Glutamatergic neuron (in vitro differentiated cells): ENCODE results near the gene PLS1. TPM values are rescaled to one million over a fixed set of nuclear protein-coding genes. Genes with fewer than 3 reads are reported as not detected.

Source experiments
- DNase-seq: peaks from one replicate; pipeline ENCODE4 v3.0.0; 2022
- H3K27ac Mint-ChIP-seq: one replicate; pipeline ENCODE4 v1.8.0; 2020; ENCODE audit warnings: mild to moderate bottlenecking, mixed read lengths, inconsistent platforms; ENCODE audit not compliant: unreplicated experiment
- H3K27me3 Mint-ChIP-seq: one replicate; pipeline ENCODE4 v1.8.0; 2020; ENCODE audit warnings: mild to moderate bottlenecking, moderate library complexity, mixed read lengths, inconsistent platforms; ENCODE audit not compliant: unreplicated experiment
- H3K36me3 Mint-ChIP-seq: one replicate; pipeline ENCODE4 v1.8.0; 2020; ENCODE audit warnings: mild to moderate bottlenecking, mixed read lengths, inconsistent platforms; ENCODE audit not compliant: unreplicated experiment
- H3K4me1 Mint-ChIP-seq: one replicate; pipeline ENCODE4 v1.8.0; 2020; ENCODE audit warnings: mild to moderate bottlenecking, low read depth, mixed read lengths, inconsistent platforms; ENCODE audit not compliant: unreplicated experiment
- H3K4me3 Mint-ChIP-seq: one replicate; pipeline ENCODE4 v1.8.0; 2020; ENCODE audit warnings: mild to moderate bottlenecking, mixed read lengths, inconsistent platforms; ENCODE audit not compliant: unreplicated experiment
- H3K9me3 Mint-ChIP-seq: one replicate; pipeline ENCODE4 v1.8.0; 2020; ENCODE audit warnings: mild to moderate bottlenecking, moderate library complexity, mixed read lengths, inconsistent platforms; ENCODE audit not compliant: unreplicated experiment
- total RNA-seq: library from RNA; stranded (reverse); fragmentation: NEBNext Ultra II Directional; extraction: Animal tissue kit (Norgen Biotek cat#: 25700); gene quantifications from one replicate; pipeline ENCODE4 v1.2.1, GENCODE V29; 2021; ENCODE audit not compliant: unreplicated experiment
- TF ChIP-seq, protein P1 (sequence below): fragments of 200-600 bp; sonication (generic); IDR thresholded peaks from one replicate; pipeline ENCODE4 v1.5.0; 2021; ENCODE audit not compliant: partially characterized antibody, unreplicated experiment

PLS1 gene
- total RNA-seq, 1 donor from 2014 or later, result 1.3 TPM

DNA sequence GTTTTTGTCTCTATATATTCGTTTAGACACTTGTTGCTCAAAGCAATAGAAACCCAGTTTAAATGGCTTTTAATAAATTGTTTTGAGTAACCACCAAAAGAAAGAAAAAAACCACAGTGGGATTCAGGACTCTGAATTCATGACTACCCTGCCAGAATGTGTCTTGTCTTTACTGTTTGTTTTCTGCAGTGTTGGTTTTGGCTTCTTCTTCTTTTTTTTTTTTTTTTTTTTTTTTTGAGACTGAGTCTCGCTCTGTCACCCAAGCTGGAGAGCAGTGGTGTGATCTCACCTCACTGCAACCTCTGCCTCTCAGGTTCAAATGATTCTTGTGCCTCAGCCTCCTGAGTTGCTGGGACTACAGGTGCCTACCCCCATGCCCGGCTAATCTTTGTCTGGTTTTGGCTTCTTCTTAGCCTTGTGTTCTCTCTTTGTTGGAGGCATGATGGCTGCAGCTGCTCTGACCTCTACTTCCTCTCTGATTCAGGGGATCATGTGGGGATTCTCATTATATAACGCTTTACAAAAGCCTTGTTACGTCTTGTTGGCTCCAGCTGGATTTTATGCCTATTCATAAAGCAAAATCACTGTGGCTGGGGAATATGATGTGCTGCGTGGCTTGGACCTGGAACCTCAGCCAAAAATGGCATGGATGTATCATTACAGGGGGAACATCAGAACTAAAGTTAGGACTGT lies 54.0 kb downstream of the PLS1 start:
- Mint-ChIP-seq H3K27ac (no peak overlapping the region), H3K36me3 (no peaks in the 10 kb centered on the region), H3K4me3 (no peak overlapping the region), H3K4me1 (no peaks in the 10 kb centered on the region), H3K9me3 (no peaks in the 10 kb centered on the region), H3K27me3 (no peaks in the 10 kb centered on the region)
- TF ChIP-seq, protein P1, sequence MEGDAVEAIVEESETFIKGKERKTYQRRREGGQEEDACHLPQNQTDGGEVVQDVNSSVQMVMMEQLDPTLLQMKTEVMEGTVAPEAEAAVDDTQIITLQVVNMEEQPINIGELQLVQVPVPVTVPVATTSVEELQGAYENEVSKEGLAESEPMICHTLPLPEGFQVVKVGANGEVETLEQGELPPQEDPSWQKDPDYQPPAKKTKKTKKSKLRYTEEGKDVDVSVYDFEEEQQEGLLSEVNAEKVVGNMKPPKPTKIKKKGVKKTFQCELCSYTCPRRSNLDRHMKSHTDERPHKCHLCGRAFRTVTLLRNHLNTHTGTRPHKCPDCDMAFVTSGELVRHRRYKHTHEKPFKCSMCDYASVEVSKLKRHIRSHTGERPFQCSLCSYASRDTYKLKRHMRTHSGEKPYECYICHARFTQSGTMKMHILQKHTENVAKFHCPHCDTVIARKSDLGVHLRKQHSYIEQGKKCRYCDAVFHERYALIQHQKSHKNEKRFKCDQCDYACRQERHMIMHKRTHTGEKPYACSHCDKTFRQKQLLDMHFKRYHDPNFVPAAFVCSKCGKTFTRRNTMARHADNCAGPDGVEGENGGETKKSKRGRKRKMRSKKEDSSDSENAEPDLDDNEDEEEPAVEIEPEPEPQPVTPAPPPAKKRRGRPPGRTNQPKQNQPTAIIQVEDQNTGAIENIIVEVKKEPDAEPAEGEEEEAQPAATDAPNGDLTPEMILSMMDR, result no peak
- DNase-seq, result no peak

DNA sequence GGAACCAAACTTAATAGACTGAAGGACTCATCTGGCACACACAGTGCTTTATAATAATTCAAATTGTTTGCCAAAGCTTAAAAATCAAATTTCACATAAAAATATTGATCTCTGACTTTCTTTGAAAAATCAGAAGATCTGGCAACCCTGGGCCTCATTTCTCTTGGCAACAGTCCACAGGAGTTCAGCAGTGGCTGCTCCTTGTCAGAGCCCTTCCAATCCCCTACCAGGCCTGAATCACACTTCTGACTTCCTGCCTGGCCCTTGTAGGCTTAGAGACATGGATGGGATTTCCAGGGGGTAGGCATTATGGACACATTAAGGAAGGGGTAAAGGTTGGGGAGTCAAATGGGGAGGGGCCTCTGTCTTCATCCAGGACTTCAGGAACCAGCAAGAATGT lies 55.5 kb downstream of the PLS1 start:
- DNase-seq, result no peak
- TF ChIP-seq, protein P1, result no peak

DNA sequence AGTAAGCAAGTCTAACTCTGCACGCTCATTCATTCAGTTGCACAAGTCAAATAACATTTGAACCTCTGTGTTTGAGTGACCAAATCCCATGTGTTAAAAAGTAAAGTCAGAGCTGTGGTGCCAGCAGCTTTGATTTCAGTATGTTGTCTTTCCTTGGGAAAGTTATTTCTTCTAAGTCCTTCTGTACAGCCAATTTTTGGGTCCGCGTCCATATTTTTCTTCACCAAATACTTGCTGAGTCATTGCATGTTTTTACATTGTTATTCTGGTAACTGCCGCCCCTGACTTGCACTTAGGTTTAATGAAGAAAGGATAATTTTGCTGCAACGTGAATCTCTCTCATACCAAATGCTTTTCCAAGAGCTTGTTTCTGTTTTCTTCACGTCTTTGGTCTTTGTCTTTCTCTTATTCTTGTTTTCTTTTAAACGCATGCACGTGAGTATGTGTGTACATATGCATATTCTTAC lies 56.7 kb downstream of the PLS1 start:
- Mint-ChIP-seq H3K9me3 (no peaks in the 10 kb centered on the region), H3K4me1 (no peaks in the 10 kb centered on the region), H3K4me3 (no peak overlapping the region), H3K27ac (no peak overlapping the region), H3K27me3 (no peaks in the 10 kb centered on the region), H3K36me3 (no peaks in the 10 kb centered on the region)
- TF ChIP-seq, protein P1, result no peak
- no peak for DNase-seq

More for the DNA sequence above, 55.5 kb downstream of the PLS1 start:
- Mint-ChIP-seq H3K27me3 (no peaks in the 10 kb centered on the region), H3K4me3 (no peak overlapping the region), H3K36me3 (no peaks in the 10 kb centered on the region), H3K27ac (no peak overlapping the region), H3K9me3 (no peaks in the 10 kb centered on the region), H3K4me1 (no peaks in the 10 kb centered on the region)

DNA sequence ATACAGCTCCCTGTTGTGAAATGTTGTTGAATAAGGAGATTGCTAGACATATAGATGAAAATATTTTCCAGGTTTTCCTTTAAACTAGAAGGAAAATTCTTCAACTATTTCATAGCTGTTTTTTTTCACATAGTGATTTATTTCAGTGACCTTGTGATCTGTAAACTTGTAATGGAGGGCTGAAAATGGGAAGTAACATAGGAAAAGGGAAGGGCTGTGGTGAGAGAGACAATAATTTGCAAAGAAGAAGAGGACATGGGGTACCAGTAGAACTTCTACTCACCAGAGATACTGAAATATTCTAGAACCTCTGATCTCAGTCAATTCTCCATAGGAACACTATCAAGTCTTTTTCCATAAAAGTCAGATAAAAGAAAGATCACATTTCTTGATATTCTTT lies 60.4 kb downstream of the PLS1 start:
- TF ChIP-seq, protein P1, result no peak
- no peak for DNase-seq
- Mint-ChIP-seq H3K4me3 (no peak overlapping the region), H3K27ac (no peak overlapping the region), H3K9me3 (no peaks in the 10 kb centered on the region), H3K36me3 (no peaks in the 10 kb centered on the region), H3K4me1 (no peaks in the 10 kb centered on the region), H3K27me3 (no peaks in the 10 kb centered on the region)

DNA sequence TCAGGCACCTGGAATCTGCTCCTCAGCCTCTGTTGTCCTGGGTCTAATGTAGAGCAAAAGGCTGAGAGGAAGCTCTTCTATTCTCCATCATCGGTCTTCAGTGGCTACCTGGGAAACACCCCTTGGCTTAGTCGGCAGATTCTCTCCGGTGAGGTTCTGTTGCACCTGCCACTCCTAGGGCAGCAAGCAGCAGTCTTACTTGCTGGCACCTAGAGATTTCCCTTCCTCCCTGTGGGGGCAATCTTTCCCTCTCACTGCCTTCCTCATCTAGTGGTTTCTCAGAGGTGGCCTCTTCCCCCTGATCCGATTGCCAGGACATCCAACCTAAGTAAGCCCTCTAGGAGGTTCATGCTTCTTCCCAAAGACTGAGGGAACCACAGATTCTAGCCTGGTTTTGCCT lies 60.8 kb downstream of the PLS1 start:
- no peaks in the 10 kb centered on the region for H3K4me1 Mint-ChIP-seq
- DNase-seq, result no peak
- H3K27me3 Mint-ChIP-seq, result no peaks in the 10 kb centered on the region

More for the DNA sequence above, 60.8 kb downstream of the PLS1 start:
- H3K9me3 Mint-ChIP-seq, result no peaks in the 10 kb centered on the region
- no peaks in the 10 kb centered on the region for H3K36me3 Mint-ChIP-seq
- TF ChIP-seq, protein P1, result no peak
- H3K27ac Mint-ChIP-seq, result no peak overlapping the region
- H3K4me3 Mint-ChIP-seq, result no peak overlapping the region
